Peyer's patch (tissue), 4 donors: ENCODE results near the gene GIGYF1. TPM values are rescaled to one million over a fixed set of nuclear protein-coding genes. Genes with fewer than 3 reads are reported as not detected.

ENCODE experiments used
- DNase-seq, 3 donors: peaks; one replicate each; pipeline ENCODE4 v3.0.0-alpha.2; 2017 to 2019
- H3K27ac ChIP-seq, 4 donors: fragments of 200-600 bp; sonication (generic); one replicate each; pipeline ENCODE4 v1.5.1; 2016 to 2019
- H3K27me3 ChIP-seq, 2 donors: fragments of 200-600 bp; sonication (generic); one replicate each; pipeline ENCODE4 v1.5.1; 2019
- H3K36me3 ChIP-seq, 3 donors: fragments of 200-600 bp; sonication (generic); one replicate each; pipeline ENCODE4 v1.5.1; 2016 to 2019
- H3K4me1 ChIP-seq, 4 donors: fragments of 200-600 bp; sonication (generic); one replicate each; pipeline ENCODE4 v1.5.1; 2016 to 2019
- H3K4me3 ChIP-seq, 4 donors: fragments of 200-600 bp; sonication (generic); 1 replicate in 3 of 4; 2 replicates in 1 of 4; pipeline ENCODE4 v1.5.1; 2016 to 2019; ENCODE audit warnings: mild to moderate bottlenecking in 1 of 4
- H3K9me3 ChIP-seq, 4 donors: fragments of 200-600 bp; sonication (generic); one replicate each; pipeline ENCODE4 v1.5.1; 2016 to 2019; ENCODE audit warnings: mild to moderate bottlenecking in 1 of 4
- CTCF ChIP-seq, 6 experiments: fragments of 450-650 bp in 4 of 6; fragments of 200-600 bp in 2 of 6; sonication (generic) in 1 of 6; IDR thresholded peaks; one replicate each; pipeline ENCODE4 v1.5.1; 2017 to 2019; ENCODE audit warnings: antibody characterized with exemption in 6 of 6, mild to moderate bottlenecking in 3 of 6, moderate library complexity in 1 of 6
- POLR2A ChIP-seq, 2 donors: fragments of 450-650 bp; IDR thresholded peaks; one replicate each; pipeline ENCODE4 v1.5.1; 2017; ENCODE audit warnings: antibody characterized with exemption in 2 of 2, mild to moderate bottlenecking in 2 of 2, moderate library complexity in 2 of 2
- total RNA-seq, 4 donors: library from RNA; depleted of rRNA; stranded (reverse); fragments of >200 nt; gene quantifications; one replicate each; pipeline ENCODE4 v1.1.0, GENCODE V29; 2016

GIGYF1 gene
- total RNA-seq, 4 donors from 2014 or later, result 41.3 to 126 (median 72.9) TPM

- Histone ChIP-seq H3K9me3 (no peaks in the 10 kb centered on the region), H3K27ac (no peak overlapping the region), H3K4me3 (no peak overlapping the region), H3K36me3 (peaks cover 0 to 62% (median 0%) of the 10 kb centered on the region in 3 donors), H3K4me1 (peaks cover 0 to 43% (median 22%) of the 10 kb centered on the region in 4 donors), H3K27me3 (no peaks in the 10 kb centered on the region)
- TF ChIP-seq CTCF (IDR thresholded peaks at IDR 0.05) (no peak), POLR2A (IDR thresholded peaks at IDR 0.05) (no peak)
- peak in 1 of 3 donors; percentile 36 for DNase-seq
Observed at GRCh38 chr7:100688326-100688860, 5.7 kb downstream of the GIGYF1 start.

- TF ChIP-seq POLR2A (IDR thresholded peaks at IDR 0.05) (no peak), CTCF (IDR thresholded peaks at IDR 0.05) (no peak)
- peaks cover 0 to 68% (median 0%) of the 10 kb centered on the region in 3 donors for H3K36me3 ChIP-seq
- no peak overlapping the region for H3K27ac ChIP-seq
- H3K4me3 ChIP-seq, result no peak overlapping the region
- H3K9me3 ChIP-seq, result no peaks in the 10 kb centered on the region
- peaks cover 0 to 37% (median 19%) of the 10 kb centered on the region in 4 donors for H3K4me1 ChIP-seq
- H3K27me3 ChIP-seq, result no peaks in the 10 kb centered on the region
- DNase-seq, result no peak
Observed at GRCh38 chr7:100687751-100688300, 6.2 kb downstream of the GIGYF1 start.

GRCh38 chr7:100687261-100687660, 6.8 kb downstream of the GIGYF1 start:
- TF ChIP-seq POLR2A (IDR thresholded peaks at IDR 0.05) (no peak), CTCF (IDR thresholded peaks at IDR 0.05) (no peak)
- Histone ChIP-seq H3K4me1 (peaks cover 0 to 32% (median 14%) of the 10 kb centered on the region in 4 donors), H3K36me3 (peaks cover 0 to 74% (median 0%) of the 10 kb centered on the region in 3 donors), H3K9me3 (no peaks in the 10 kb centered on the region), H3K4me3 (no peak overlapping the region), H3K27me3 (no peaks in the 10 kb centered on the region), H3K27ac (no peak overlapping the region)
- DNase-seq, result no peak

- DNase-seq, result no peak
- no peaks in the 10 kb centered on the region for H3K9me3 ChIP-seq
- no peak overlapping the region for H3K4me3 ChIP-seq
- H3K27ac ChIP-seq, result no peak overlapping the region
- peaks cover 0 to 78% (median 0%) of the 10 kb centered on the region in 3 donors for H3K36me3 ChIP-seq
- peaks cover 0 to 27% (median 10%) of the 10 kb centered on the region in 4 donors for H3K4me1 ChIP-seq
- no peaks in the 10 kb centered on the region for H3K27me3 ChIP-seq
- TF ChIP-seq CTCF (IDR thresholded peaks at IDR 0.05) (no peak), POLR2A (IDR thresholded peaks at IDR 0.05) (no peak)
Observed at GRCh38 chr7:100686822-100687211, 7.2 kb downstream of the GIGYF1 start.

GRCh38 chr7:100686201-100686821, 7.7 kb downstream of the GIGYF1 start:
- Histone ChIP-seq H3K27ac (no peak overlapping the region), H3K4me1 (peaks cover 0 to 22% (median 5%) of the 10 kb centered on the region in 4 donors), H3K27me3 (no peaks in the 10 kb centered on the region), H3K9me3 (no peaks in the 10 kb centered on the region), H3K36me3 (peaks cover 0 to 83% (median 0%) of the 10 kb centered on the region in 3 donors), H3K4me3 (no peak overlapping the region)
- DNase-seq, result no peak
- TF ChIP-seq CTCF (IDR thresholded peaks at IDR 0.05) (no peak), POLR2A (IDR thresholded peaks at IDR 0.05) (no peak)
